Osteoblast (primary cell): ENCODE data around the gene OSBPL7. TPM values are rescaled to one million over a fixed set of nuclear protein-coding genes. Genes with fewer than 3 reads are reported as not detected.

Experiments used
- DNase-seq: peaks from one replicate; pipeline ENCODE4 v3.0.0; 2011; ENCODE audit warnings: low spot score, mixed read lengths; ENCODE audit not compliant: insufficient read length; ENCODE audit errors: missing footprints
- H2AFZ ChIP-seq: 2 replicates; pipeline ENCODE4 v1.6.0; 2011; ENCODE audit warnings: mild to moderate bottlenecking, low read length
- H3K27ac ChIP-seq: 2 replicates; pipeline ENCODE4 v1.5.1; 2011; ENCODE audit warnings: mild to moderate bottlenecking, low read depth, low read length, moderate library complexity
- H3K27me3 ChIP-seq: 2 replicates; pipeline ENCODE4 v1.6.0; 2012; ENCODE audit warnings: mild to moderate bottlenecking, control low read depth, inconsistent platforms, low read length, moderate library complexity; ENCODE audit not compliant: insufficient read depth
- H3K36me3 ChIP-seq: 2 replicates; pipeline ENCODE4 v1.5.1; 2011; ENCODE audit warnings: mild to moderate bottlenecking, low read length, control low read depth, moderate library complexity; ENCODE audit not compliant: insufficient read depth
- H3K4me1 ChIP-seq: 2 replicates; pipeline ENCODE4 v1.5.1; 2011; ENCODE audit warnings: mild to moderate bottlenecking, low read length, control low read depth, moderate library complexity; ENCODE audit not compliant: insufficient read depth
- H3K4me2 ChIP-seq: 2 replicates; pipeline ENCODE4 v1.6.0; 2011; ENCODE audit warnings: mild to moderate bottlenecking, low read length; ENCODE audit not compliant: insufficient read depth
- H3K4me3 ChIP-seq: fragments of 200-600 bp; sonication (generic); 3 replicates; pipeline ENCODE4 v1.5.1; 2012; ENCODE audit warnings: mild to moderate bottlenecking, low read length, inconsistent platforms; ENCODE audit not compliant: insufficient read depth
- H3K79me2 ChIP-seq: 2 replicates; pipeline ENCODE4 v1.6.0; 2012; ENCODE audit warnings: mild to moderate bottlenecking, low read length, control low read depth, inconsistent platforms; ENCODE audit not compliant: insufficient read depth
- H3K9me3 ChIP-seq: 2 replicates; pipeline ENCODE4 v1.5.1; 2011; ENCODE audit warnings: low read depth, low read length, control low read depth
- H4K20me1 ChIP-seq: 2 replicates; pipeline ENCODE4 v1.6.0; 2012; ENCODE audit warnings: mild to moderate bottlenecking, low read length, control low read depth; ENCODE audit not compliant: insufficient read depth
- CTCF ChIP-seq: IDR thresholded peaks from 2 replicates; pipeline ENCODE4 v1.5.1; 2011; ENCODE audit warnings: mild to moderate bottlenecking, low read depth, low read length, moderate library complexity; ENCODE audit errors: extremely low read depth
- total RNA-seq: library from RNA; depleted of rRNA; stranded (reverse); fragments of >200 nt; gene quantifications from 2 replicates; pipeline ENCODE4 v1.2.3, GENCODE V29; 2012

The OSBPL7 gene
- total RNA-seq, 1 donor: 8.0 TPM

- TF ChIP-seq CTCF: no peak
Measured at GRCh38 chr17:47806913-47807255, 14.7 kb downstream of the OSBPL7 start.

GRCh38 chr17:47806026-47806912, 15.3 kb downstream of the OSBPL7 start:
- H3K79me2 ChIP-seq: no peaks in the 10 kb centered on the region
- TF ChIP-seq CTCF: no peak
- H4K20me1 ChIP-seq: peaks cover 30% of the 10 kb centered on the region
- H3K27ac ChIP-seq: no peak overlapping the region
- H3K27me3 ChIP-seq: peaks cover 20% of the 10 kb centered on the region
- H3K36me3 ChIP-seq: peaks cover 29% of the 10 kb centered on the region
- H3K4me3 ChIP-seq: no peak overlapping the region
- peaks cover 10% of the 10 kb centered on the region for H3K4me1 ChIP-seq
- H3K9me3 ChIP-seq: no peaks in the 10 kb centered on the region
- no peak overlapping the region for H3K4me2 ChIP-seq
- no peak for DNase-seq
- H2AFZ ChIP-seq: no peak overlapping the region

More at GRCh38 chr17:47806913-47807255, 14.7 kb downstream of the OSBPL7 start:
- Histone ChIP-seq H3K36me3 (peaks cover 29% of the 10 kb centered on the region), H3K4me1 (peaks cover 10% of the 10 kb centered on the region), H3K79me2 (no peaks in the 10 kb centered on the region), H3K27ac (no peak overlapping the region), H2AFZ (no peak overlapping the region), H3K4me3 (no peak overlapping the region), H3K4me2 (no peak overlapping the region), H3K27me3 (peaks cover 19% of the 10 kb centered on the region), H4K20me1 (peaks cover 33% of the 10 kb centered on the region), H3K9me3 (no peaks in the 10 kb centered on the region)
- DNase-seq: peak; percentile 71

- Histone ChIP-seq H3K4me3 (no peak overlapping the region), H3K27ac (no peak overlapping the region), H3K27me3 (peaks cover 28% of the 10 kb centered on the region), H2AFZ (no peak overlapping the region), H3K36me3 (peaks cover 25% of the 10 kb centered on the region), H3K4me2 (no peak overlapping the region), H3K9me3 (no peaks in the 10 kb centered on the region), H3K4me1 (no peaks in the 10 kb centered on the region), H3K79me2 (no peaks in the 10 kb centered on the region), H4K20me1 (peaks cover 18% of the 10 kb centered on the region)
- no peak for DNase-seq
- TF ChIP-seq CTCF: no peak
Measured at GRCh38 chr17:47804461-47804860, 17.1 kb downstream of the OSBPL7 start.

- H3K27ac ChIP-seq: no peak overlapping the region
- H3K4me3 ChIP-seq: no peak overlapping the region
- DNase-seq: no peak
- no peaks in the 10 kb centered on the region for H3K9me3 ChIP-seq
- H3K36me3 ChIP-seq: peaks cover 18% of the 10 kb centered on the region
- peaks cover 11% of the 10 kb centered on the region for H4K20me1 ChIP-seq
- no peak overlapping the region for H3K4me2 ChIP-seq
- no peaks in the 10 kb centered on the region for H3K4me1 ChIP-seq
- no peak overlapping the region for H2AFZ ChIP-seq
- no peak for TF ChIP-seq CTCF
- peaks cover 28% of the 10 kb centered on the region for H3K27me3 ChIP-seq
- no peaks in the 10 kb centered on the region for H3K79me2 ChIP-seq
Measured at GRCh38 chr17:47803751-47804150, 17.8 kb downstream of the OSBPL7 start.
